Neural cell (in vitro differentiated cells): ENCODE results near the gene MIPOL1. TPM values are rescaled to one million over a fixed set of nuclear protein-coding genes. Genes with fewer than 3 reads are reported as not detected.

Source experiments
- H2AFZ ChIP-seq: fragments of 200-600, 300-800 bp; sonication (generic), shearing (Covaris generic); 2 replicates; pipeline ENCODE4 v1.6.0; 2014; ENCODE audit warnings: low read depth, mild to moderate bottlenecking, antibody characterized with exemption, low read length, moderate library complexity
- H3F3A ChIP-seq: fragments of 200-600 bp; shearing (Covaris generic); 2 replicates; pipeline ENCODE4 v1.6.1; 2016; ENCODE audit warnings: mild to moderate bottlenecking, moderate library complexity, mixed read lengths, antibody characterized with exemption, low read length; ENCODE audit not compliant: insufficient read depth, poor library complexity, severe bottlenecking
- H3K27ac ChIP-seq: fragments of 200-600, 300-800 bp; sonication (generic), shearing (Covaris generic); 2 replicates; pipeline ENCODE4 v1.5.1; 2014; ENCODE audit warnings: mild to moderate bottlenecking, low read length, moderate library complexity
- H3K27me3 ChIP-seq: fragments of 300-800, 200-600 bp; sonication (generic), shearing (Covaris generic); 2 replicates; pipeline ENCODE4 v1.6.0; 2014; ENCODE audit warnings: mild to moderate bottlenecking, low read depth, low read length, moderate library complexity; ENCODE audit not compliant: insufficient read depth
- H3K36me3 ChIP-seq: fragments of 300-800, 200-600 bp; sonication (generic), shearing (Covaris generic); 2 replicates; pipeline ENCODE4 v1.5.1; 2014; ENCODE audit warnings: mild to moderate bottlenecking, antibody characterized with exemption, low read length, moderate library complexity; ENCODE audit not compliant: insufficient read depth
- H3K4me2 ChIP-seq: fragments of 300-800, 200-600 bp; sonication (generic), shearing (Covaris generic); 2 replicates; pipeline ENCODE4 v1.6.0; 2014; ENCODE audit warnings: mild to moderate bottlenecking, low read length
- H3K4me3 ChIP-seq: fragments of 300-800, 200-600 bp; sonication (generic), shearing (Covaris generic); 2 replicates; pipeline ENCODE4 v1.5.1; 2014; ENCODE audit warnings: mild to moderate bottlenecking, low read length, moderate library complexity
- H3K79me2 ChIP-seq: fragments of 200-600 bp; shearing (Covaris generic); replicated peaks from 2 replicates; pipeline ENCODE4 v1.6.0; 2014; ENCODE audit warnings: mild to moderate bottlenecking, low read length, moderate library complexity; ENCODE audit not compliant: insufficient read depth
- H3K9ac ChIP-seq: fragments of 300-800, 200-600 bp; sonication (generic), shearing (Covaris generic); 2 replicates; pipeline ENCODE4 v1.6.1; 2016; ENCODE audit warnings: mild to moderate bottlenecking, low read length, mixed read lengths
- H3K9me2 ChIP-seq: fragments of 200-600 bp; shearing (Covaris generic); 2 replicates; pipeline ENCODE4 v1.6.1; 2016; ENCODE audit warnings: mild to moderate bottlenecking, low read length, mixed read lengths; ENCODE audit not compliant: insufficient read depth
- H3K9me3 ChIP-seq: fragments of 200-600, 300-800 bp; sonication (generic), shearing (Covaris generic); 2 replicates; pipeline ENCODE4 v1.6.1; 2016; ENCODE audit warnings: mild to moderate bottlenecking, mixed run types, low read length, moderate library complexity, mixed read lengths
- H4K20me1 ChIP-seq: fragments of 200-600 bp; shearing (Covaris generic); 2 replicates; pipeline ENCODE4 v1.6.1; 2016; ENCODE audit warnings: mild to moderate bottlenecking, mixed run types; ENCODE audit not compliant: insufficient read depth
- CTCF ChIP-seq: fragments of 450-650 bp; IDR thresholded peaks from 2 replicates; pipeline ENCODE4 v1.5.1; 2014; ENCODE audit warnings: antibody characterized with exemption, mild to moderate bottlenecking, moderate library complexity; ENCODE audit not compliant: poor library complexity, severe bottlenecking
- EP300 ChIP-seq: fragments of 450-650 bp; conservative IDR thresholded peaks from 2 replicates; pipeline ENCODE4 v1.6.1; 2014; ENCODE audit warnings: antibody characterized with exemption, mild to moderate bottlenecking, moderate library complexity; ENCODE audit not compliant: poor library complexity, severe bottlenecking
- MXI1 ChIP-seq: fragments of 450-650 bp; conservative IDR thresholded peaks from 2 replicates; pipeline ENCODE4 v1.6.1; 2014; ENCODE audit warnings: antibody characterized with exemption, mild to moderate bottlenecking; ENCODE audit not compliant: poor library complexity, severe bottlenecking
- POLR2AphosphoS5 ChIP-seq: IDR thresholded peaks from 2 replicates; pipeline ENCODE4 v1.6.1; 2012
- RAD21 ChIP-seq: fragments of 450-650 bp; conservative IDR thresholded peaks from 2 replicates; pipeline ENCODE4 v1.6.1; 2014; ENCODE audit warnings: antibody characterized with exemption, mild to moderate bottlenecking, moderate library complexity
- REST ChIP-seq: IDR thresholded peaks from 2 replicates; pipeline ENCODE4 v1.6.1; 2012; ENCODE audit warnings: borderline replicate concordance
- SMC3 ChIP-seq: fragments of 450-650 bp; conservative IDR thresholded peaks from 2 replicates; pipeline ENCODE4 v1.6.1; 2014; ENCODE audit warnings: antibody characterized with exemption, mild to moderate bottlenecking, moderate library complexity; ENCODE audit not compliant: poor library complexity
- polyA plus RNA-seq: library from polyadenylated mRNA; depleted of rRNA; stranded (reverse); fragments of >200 nt; gene quantifications from 2 replicates; pipeline ENCODE4 v1.2.3, GENCODE V29; 2014

The MIPOL1 gene
- polyA plus RNA-seq, 1 donor from 2014 or later = 1.3 TPM

- Histone ChIP-seq H2AFZ (no peak overlapping the region), H3K4me3 (no peak overlapping the region), H3K27ac (no peak overlapping the region), H3K9me3 (no peaks in the 10 kb centered on the region), H3K9me2 (no peaks in the 10 kb centered on the region), H3F3A (no peaks in the 10 kb centered on the region), H3K4me2 (no peak overlapping the region), H3K36me3 (no peaks in the 10 kb centered on the region), H4K20me1 (no peaks in the 10 kb centered on the region), H3K79me2 (no peaks in the 10 kb centered on the region), H3K27me3 (no peaks in the 10 kb centered on the region), H3K9ac (no peak overlapping the region)
- TF ChIP-seq CTCF (no peak), POLR2AphosphoS5 (no peak), MXI1 (no peak), RAD21 (no peak), REST (no peak), EP300 (no peak)
These were observed 39.4 kb downstream of the MIPOL1 start for GRCh38 chr14:37237094-37237493.

GRCh38 chr14:37237735-37238200, 40.0 kb downstream of the MIPOL1 start:
- TF ChIP-seq SMC3 (no peak), RAD21 (no peak), EP300 (no peak), MXI1 (no peak), CTCF (no peak), POLR2AphosphoS5 (no peak)
- Histone ChIP-seq H3K27ac (no peak overlapping the region), H3K4me2 (no peak overlapping the region), H2AFZ (no peak overlapping the region), H3K9ac (no peak overlapping the region), H3K79me2 (no peaks in the 10 kb centered on the region), H3K36me3 (no peaks in the 10 kb centered on the region), H3K9me3 (no peaks in the 10 kb centered on the region), H3K9me2 (no peaks in the 10 kb centered on the region), H3F3A (no peaks in the 10 kb centered on the region), H3K4me3 (no peak overlapping the region), H4K20me1 (no peaks in the 10 kb centered on the region), H3K27me3 (no peaks in the 10 kb centered on the region)
